GM10266 (cell line): Measurements from ENCODE around the gene TSPAN7.

Source experiments
- DNase-seq: peaks from one replicate; pipeline ENCODE4 v3.0.0; 2012; ENCODE audit errors: extremely low spot score
- TF ChIP-seq, protein P1 (sequence below): IDR thresholded peaks from 2 replicates; pipeline ENCODE4 v1.5.1; 2012; ENCODE audit warnings: mild to moderate bottlenecking, low read depth; ENCODE audit not compliant: control insufficient read depth, insufficient read depth; ENCODE audit errors: missing control alignments

Gene TSPAN7

DNA sequence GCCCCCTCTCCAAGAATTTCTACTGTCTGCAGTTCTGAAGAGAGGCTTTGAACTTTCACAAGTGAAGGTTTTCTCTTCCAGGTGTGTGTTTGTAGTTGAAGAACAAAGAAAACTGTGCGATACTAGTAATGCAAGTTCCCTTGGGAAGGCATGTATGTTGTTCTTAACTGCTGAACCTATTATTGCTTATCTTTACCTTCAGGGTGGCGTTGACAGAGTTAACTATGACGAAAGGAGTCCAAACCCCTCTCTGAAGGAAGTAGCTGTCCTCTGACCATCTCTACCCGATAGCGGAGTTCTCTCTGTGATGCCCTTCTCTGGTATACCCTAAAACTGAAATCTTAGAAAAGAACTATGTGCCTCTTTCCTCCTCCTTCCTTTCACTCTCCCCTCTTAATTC is 79.9 kb downstream of the TSPAN7 start:
- TF ChIP-seq, protein P1, sequence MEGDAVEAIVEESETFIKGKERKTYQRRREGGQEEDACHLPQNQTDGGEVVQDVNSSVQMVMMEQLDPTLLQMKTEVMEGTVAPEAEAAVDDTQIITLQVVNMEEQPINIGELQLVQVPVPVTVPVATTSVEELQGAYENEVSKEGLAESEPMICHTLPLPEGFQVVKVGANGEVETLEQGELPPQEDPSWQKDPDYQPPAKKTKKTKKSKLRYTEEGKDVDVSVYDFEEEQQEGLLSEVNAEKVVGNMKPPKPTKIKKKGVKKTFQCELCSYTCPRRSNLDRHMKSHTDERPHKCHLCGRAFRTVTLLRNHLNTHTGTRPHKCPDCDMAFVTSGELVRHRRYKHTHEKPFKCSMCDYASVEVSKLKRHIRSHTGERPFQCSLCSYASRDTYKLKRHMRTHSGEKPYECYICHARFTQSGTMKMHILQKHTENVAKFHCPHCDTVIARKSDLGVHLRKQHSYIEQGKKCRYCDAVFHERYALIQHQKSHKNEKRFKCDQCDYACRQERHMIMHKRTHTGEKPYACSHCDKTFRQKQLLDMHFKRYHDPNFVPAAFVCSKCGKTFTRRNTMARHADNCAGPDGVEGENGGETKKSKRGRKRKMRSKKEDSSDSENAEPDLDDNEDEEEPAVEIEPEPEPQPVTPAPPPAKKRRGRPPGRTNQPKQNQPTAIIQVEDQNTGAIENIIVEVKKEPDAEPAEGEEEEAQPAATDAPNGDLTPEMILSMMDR, result no peak
- no peak for DNase-seq

DNA sequence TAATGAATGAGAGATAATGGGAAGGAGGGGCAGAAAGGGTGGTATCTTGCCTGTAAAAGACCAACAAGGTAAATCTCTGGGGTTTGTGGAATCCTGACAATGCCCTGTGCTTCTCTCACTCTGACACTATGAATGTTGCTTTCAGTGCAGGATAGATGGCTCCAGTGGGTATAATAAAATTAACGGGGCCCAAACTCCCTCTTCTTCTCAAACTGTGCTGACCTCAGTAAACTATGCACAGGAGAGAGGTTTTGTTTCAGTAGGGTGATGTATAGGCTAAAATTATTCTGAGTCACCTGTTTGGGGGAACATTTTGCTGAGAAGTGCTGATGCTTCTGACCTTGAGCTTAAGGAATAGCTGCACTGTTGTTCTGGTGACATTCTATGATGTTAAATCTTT is 82.6 kb downstream of the TSPAN7 start:
- DNase-seq, result no peak
- TF ChIP-seq, protein P1, result no peak

DNA sequence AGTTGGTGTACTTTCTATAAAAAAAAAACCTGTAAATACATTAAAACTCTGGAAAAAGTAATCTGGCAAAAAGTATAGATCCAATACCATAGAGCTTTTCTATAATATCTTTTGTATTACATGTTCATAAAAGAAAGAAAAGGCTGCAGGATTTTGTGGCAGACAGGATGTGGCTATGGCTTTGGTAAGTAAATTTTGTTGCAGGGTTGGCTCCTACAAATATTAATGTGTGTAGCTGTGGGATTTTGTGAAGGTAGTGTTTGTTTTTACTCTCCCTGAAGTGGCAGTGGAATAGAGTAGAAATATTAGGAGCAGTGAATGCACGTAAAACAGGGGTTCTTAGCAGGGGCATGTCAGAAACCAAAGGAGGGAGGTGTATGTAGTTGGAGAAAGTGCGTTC is 84.8 kb downstream of the TSPAN7 start:
- DNase-seq, result no peak
- TF ChIP-seq, protein P1, result no peak

DNA sequence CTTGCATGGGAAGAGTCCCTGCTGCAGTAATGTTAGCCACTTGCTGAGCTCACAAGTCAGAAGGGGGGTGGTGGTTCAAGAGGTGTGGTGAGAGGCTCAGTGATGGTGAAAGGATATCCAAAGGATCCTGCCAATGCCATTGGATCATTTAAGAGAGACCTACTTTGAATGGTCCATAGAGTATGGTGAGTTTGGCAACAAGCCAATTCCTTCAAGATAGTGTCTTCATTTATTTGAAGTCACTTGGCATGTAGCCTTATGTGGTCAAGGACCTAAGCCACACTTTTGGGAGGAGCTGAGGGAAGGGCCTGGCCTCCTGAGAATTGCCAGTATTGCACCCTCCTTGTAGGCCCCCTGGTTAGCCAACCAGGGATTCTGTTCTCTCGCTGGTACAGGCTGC is 87.9 kb downstream of the TSPAN7 start:
- no peak for DNase-seq
- TF ChIP-seq, protein P1, result no peak

DNA sequence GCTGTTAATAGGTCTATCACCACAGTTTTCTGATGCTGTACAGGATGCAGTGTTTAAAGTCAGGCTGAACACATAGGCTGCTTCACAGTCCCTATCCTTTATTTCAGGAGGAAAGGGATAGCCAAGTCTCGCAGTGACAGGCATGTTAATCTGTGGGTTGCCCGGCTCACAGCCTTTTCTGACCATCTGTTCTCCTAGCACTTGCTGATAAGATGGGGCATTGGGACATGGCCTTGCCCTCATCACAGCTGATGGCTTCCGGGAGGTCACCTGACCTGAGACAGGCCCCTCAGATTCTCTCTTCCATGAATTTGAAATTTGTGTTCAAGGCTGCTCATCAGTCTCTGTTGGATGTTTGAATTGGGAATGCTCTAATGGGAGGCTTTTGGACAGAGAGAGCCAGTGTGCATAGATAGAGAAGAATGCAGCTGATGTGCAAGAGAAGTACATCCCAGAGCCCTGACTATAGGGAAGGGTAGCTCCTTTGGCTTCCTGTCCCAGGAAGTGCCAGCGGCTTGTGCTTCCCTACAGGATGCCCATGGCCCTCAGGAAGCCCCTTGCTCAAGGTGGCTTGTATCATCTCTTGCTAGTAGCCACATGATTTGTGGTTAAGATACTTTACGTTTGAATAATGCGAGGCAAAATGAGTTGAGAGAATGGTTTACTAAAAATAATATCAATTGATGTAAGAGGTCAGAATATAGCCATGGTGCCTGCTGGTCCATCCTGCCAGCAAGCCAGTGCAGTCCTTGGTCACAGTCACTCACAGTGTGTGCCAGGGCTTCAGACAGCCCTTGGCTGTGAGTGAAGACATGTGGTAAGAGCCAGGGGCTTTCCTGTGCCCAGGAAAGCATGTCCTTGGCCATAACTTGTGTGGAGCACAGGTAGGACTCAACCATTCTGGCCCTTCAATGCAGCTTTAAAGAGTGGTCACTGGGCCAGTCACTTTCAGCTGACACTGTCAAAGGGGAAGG is 88.6 kb downstream of the TSPAN7 start:
- no peak for DNase-seq
- TF ChIP-seq, protein P1, result no peak

DNA sequence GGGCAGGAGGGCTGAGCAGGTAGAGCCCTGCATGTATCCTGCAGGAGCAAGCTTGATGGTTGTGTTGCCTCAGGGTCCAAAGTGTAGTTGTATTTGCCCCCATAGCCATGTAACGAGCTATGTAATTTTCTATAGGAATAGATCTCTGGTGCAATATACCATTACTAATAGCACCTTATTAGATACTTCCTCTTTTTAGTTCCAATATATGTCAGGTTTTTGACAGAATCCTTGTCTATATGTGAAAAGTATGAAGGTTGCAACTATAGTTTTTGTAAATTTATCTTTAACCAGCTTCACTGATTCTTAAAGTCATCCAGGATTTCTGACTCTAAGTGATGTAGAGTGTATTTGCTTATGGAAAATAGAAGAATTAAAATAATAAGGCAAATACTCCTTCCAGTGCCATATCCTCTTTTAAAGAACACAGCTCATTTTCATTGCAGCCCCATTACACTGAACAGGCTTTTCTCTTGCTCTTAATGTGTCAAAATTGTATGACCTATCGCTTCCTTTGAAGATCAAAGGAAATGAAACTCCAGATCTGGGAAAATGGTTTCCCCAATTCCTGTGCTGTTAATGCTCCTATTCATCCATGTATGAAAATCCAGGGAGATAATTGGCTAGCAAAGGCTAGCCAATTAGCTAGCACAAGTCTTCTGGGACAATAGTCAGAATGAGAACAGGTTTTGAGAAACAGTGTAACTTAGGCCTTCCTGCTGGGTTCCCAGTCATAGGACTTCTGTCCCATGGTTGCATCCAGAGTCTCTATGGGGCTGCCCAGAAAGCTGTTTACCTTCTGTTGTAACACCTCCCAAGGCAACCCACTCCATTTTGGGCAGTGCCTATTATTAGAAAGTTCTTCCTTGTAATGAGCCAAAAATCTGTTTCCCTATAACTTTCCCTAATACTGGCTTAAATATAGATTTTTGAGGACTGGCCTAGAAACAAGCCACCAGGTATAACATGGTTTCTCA is 90.6 kb downstream of the TSPAN7 start:
- DNase-seq, result no peak
- TF ChIP-seq, protein P1, result no peak
